Measurements from ENCODE around the gene DHRS12. TPM values are rescaled to one million over a fixed set of nuclear protein-coding genes. Genes with fewer than 3 reads are reported as not detected.

Gene DHRS12
- total RNA-seq, 1 experiment from 2014 or later, result 10.2 TPM

GRCh38 chr13:51811920-51812451 is 8.0 kb upstream of the DHRS12 start:
- peaks cover 7% of the 10 kb centered on the region for H3K9me3 Mint-ChIP-seq
- H3K36me3 Mint-ChIP-seq, result no peaks in the 10 kb centered on the region
- no peak for ATAC-seq
- TF ChIP-seq ELF4 (CRISPR knock-in tag; IDR thresholded peaks at IDR 0.05; ENCODE audit: low read depth) (no peak), NFATC4 (CRISPR knock-in tag; IDR thresholded peaks at IDR 0.05) (no peak), CBFB (CRISPR knock-in tag; IDR thresholded peaks at IDR 0.05; ENCODE audit: low read depth) (no peak), GRHL2 (CRISPR knock-in tag; IDR thresholded peaks at IDR 0.05; ENCODE audit: insufficient replicate concordance, severe bottlenecking) (no peak), NFYB (CRISPR knock-in tag; conservative IDR thresholded peaks at IDR 0.05; ENCODE audit: low read depth) (no peak), MXD4 (CRISPR knock-in tag; IDR thresholded peaks at IDR 0.05; ENCODE audit: borderline replicate concordance) (no peak), OVOL2 (CRISPR knock-in tag; IDR thresholded peaks at IDR 0.05; ENCODE audit: borderline replicate concordance) (no peak), NFE2L1 (CRISPR knock-in tag; IDR thresholded peaks at IDR 0.05) (no peak), ATF3 (CRISPR knock-in tag; conservative IDR thresholded peaks at IDR 0.05) (no peak), ZNF317 (CRISPR knock-in tag; IDR thresholded peaks at IDR 0.05; ENCODE audit: borderline replicate concordance, low read depth) (no peak), CDX4 (CRISPR knock-in tag; IDR thresholded peaks at IDR 0.05; ENCODE audit: borderline replicate concordance) (no peak), SOX15 (CRISPR knock-in tag; IDR thresholded peaks at IDR 0.05) (no peak), EMX1 (CRISPR knock-in tag; IDR thresholded peaks at IDR 0.05) (no peak), MYBL2 (CRISPR knock-in tag; IDR thresholded peaks at IDR 0.05) (no peak), HMGA2 (CRISPR knock-in tag; IDR thresholded peaks at IDR 0.05) (no peak), ETV6 (CRISPR knock-in tag; IDR thresholded peaks at IDR 0.05) (no peak)
- no peak overlapping the region for H3K4me3 Mint-ChIP-seq
- ChIA-PET CTCF (interaction anchor here (1.3 kb wide), 1 partner anchor 23 kb away, joined by 3 read pairs; no protein-coding TSS in a partner anchor), POLR2A (no interaction called here)
- DNase-seq (ENCODE audit: low spot score), result no peak
- H3K27ac Mint-ChIP-seq, result no peak overlapping the region
- peaks cover 14% of the 10 kb centered on the region for H3K4me1 Mint-ChIP-seq
- H3K27me3 Mint-ChIP-seq (ENCODE audit: low read depth), result no peaks in the 10 kb centered on the region; the same call in 1 of the 2 replicates

- Mint-ChIP-seq H3K36me3 (no peaks in the 10 kb centered on the region), H3K4me1 (peaks cover 7% of the 10 kb centered on the region), H3K9me3 (peaks cover 7% of the 10 kb centered on the region), H3K27me3 (ENCODE audit: low read depth) (no peaks in the 10 kb centered on the region), H3K4me3 (no peak overlapping the region), H3K27ac (no peak overlapping the region)
- POLR2A ChIA-PET, result no interaction called here
- DNase-seq (ENCODE audit: low spot score) (no peak), ATAC-seq (no peak)
- CTCF ChIA-PET, result interaction anchor here (1.7 kb wide), 1 partner anchor 34 kb away, joined by 4 read pairs; no protein-coding TSS in a partner anchor
- TF ChIP-seq SOX15 (CRISPR knock-in tag; IDR thresholded peaks at IDR 0.05), result no peak
- TF ChIP-seq SMAD4 (CRISPR knock-in tag; IDR thresholded peaks at IDR 0.05), result no peak
- no peak for TF ChIP-seq ELF4 (CRISPR knock-in tag; IDR thresholded peaks at IDR 0.05; ENCODE audit: low read depth)
- TF ChIP-seq RELA (CRISPR knock-in tag; IDR thresholded peaks at IDR 0.05; ENCODE audit: borderline replicate concordance), result no peak
- TF ChIP-seq GTF2I (CRISPR knock-in tag; conservative IDR thresholded peaks at IDR 0.05), result no peak
- no peak for TF ChIP-seq CREB1 (CRISPR knock-in tag; IDR thresholded peaks at IDR 0.05)
- no peak for TF ChIP-seq ZNF671 (CRISPR knock-in tag; IDR thresholded peaks at IDR 0.05)
- no peak for TF ChIP-seq KAT7 (CRISPR knock-in tag; IDR thresholded peaks at IDR 0.05; ENCODE audit: borderline replicate concordance)
- no peak for TF ChIP-seq TEAD1 (CRISPR knock-in tag; IDR thresholded peaks at IDR 0.05)
- TF ChIP-seq TP53 (CRISPR knock-in tag; IDR thresholded peaks at IDR 0.05), result no peak
- no peak for TF ChIP-seq JAZF1 (CRISPR knock-in tag; IDR thresholded peaks at IDR 0.05)
- TF ChIP-seq ZNF281 (CRISPR knock-in tag; IDR thresholded peaks at IDR 0.05), result no peak
- no peak for TF ChIP-seq USF1 (CRISPR knock-in tag; IDR thresholded peaks at IDR 0.05)
- no peak for TF ChIP-seq CREM (CRISPR knock-in tag; IDR thresholded peaks at IDR 0.05)
- TF ChIP-seq HMGA2 (CRISPR knock-in tag; IDR thresholded peaks at IDR 0.05), result no peak
- TF ChIP-seq ZNF263 (CRISPR knock-in tag; IDR thresholded peaks at IDR 0.05; ENCODE audit: low read depth), result no peak
- no peak for TF ChIP-seq PRRX2 (CRISPR knock-in tag; IDR thresholded peaks at IDR 0.05)
- TF ChIP-seq AFF4 (CRISPR knock-in tag; IDR thresholded peaks at IDR 0.05; ENCODE audit: borderline replicate concordance), result no peak
Observed at GRCh38 chr13:51811046-51811445, 7.1 kb upstream of the DHRS12 start.

All from WTC11 (cell line).